HL-60 (cell line): ENCODE measurements around the gene PDE4B.

Source experiments
- DNase-seq, 2 experiments: peaks; one replicate each; pipeline ENCODE4 v3.0.0-alpha.2; 2010 to 2020; ENCODE audit warnings: low read depth in 1 of 2, low spot score in 1 of 2
- H3K27ac ChIP-seq: fragments of 250-450 bp; sonication (Bioruptor Pico); replicated peaks from 2 replicates; pipeline ENCODE4 v1.5.1; 2020; ENCODE audit warnings: mild to moderate bottlenecking, moderate library complexity
- H3K27me3 ChIP-seq: fragments of 250-450 bp; sonication (Bioruptor Pico); 2 replicates; pipeline ENCODE4 v1.5.1; 2021; ENCODE audit warnings: mild to moderate bottlenecking, moderate library complexity; ENCODE audit not compliant: insufficient read depth, poor library complexity, severe bottlenecking
- H3K4me3 ChIP-seq: replicated peaks from 2 replicates; pipeline ENCODE4 v1.5.1; 2011; ENCODE audit warnings: mild to moderate bottlenecking, control low read depth, low read length; ENCODE audit not compliant: insufficient read depth
- CTCF ChIP-seq: IDR thresholded peaks from one replicate; pipeline ENCODE4 v1.5.1; 2011; ENCODE audit warnings: low read length, control low read depth, inconsistent platforms; ENCODE audit not compliant: insufficient read depth
- GABPA ChIP-seq: IDR thresholded peaks from 2 replicates; pipeline ENCODE4 v1.6.1; 2012; ENCODE audit warnings: low read depth
- POLR2AphosphoS5 ChIP-seq: IDR thresholded peaks from 2 replicates; pipeline ENCODE4 v1.6.1; 2012; ENCODE audit warnings: low read depth
- REST ChIP-seq: IDR thresholded peaks from 2 replicates; pipeline ENCODE4 v1.6.1; 2012; ENCODE audit warnings: low read depth; ENCODE audit not compliant: insufficient replicate concordance
- SPI1 ChIP-seq: IDR thresholded peaks from 2 replicates; pipeline ENCODE4 v1.6.1; 2012; ENCODE audit warnings: low read depth, mild to moderate bottlenecking, borderline replicate concordance

PDE4B gene

DNA sequence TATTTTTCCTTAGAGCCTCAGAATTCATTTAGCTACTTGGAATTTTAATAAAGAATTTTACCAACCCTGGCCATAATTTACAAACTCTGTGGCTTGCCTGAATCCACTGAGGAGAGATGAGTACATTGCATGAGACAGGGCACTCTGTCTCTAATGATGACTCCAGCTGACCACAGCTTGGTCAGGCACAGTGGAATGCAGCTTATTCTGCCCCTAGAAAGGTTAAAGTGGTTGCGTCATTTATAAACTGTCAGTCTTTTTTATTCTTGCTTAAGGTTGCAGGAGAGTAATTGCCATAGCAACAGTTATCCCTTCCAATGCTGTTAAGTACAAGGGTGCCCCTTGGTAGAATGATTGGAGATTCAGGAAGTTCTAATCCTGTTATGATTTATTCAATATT is 28.3 kb downstream of the PDE4B start:
- no peak for TF ChIP-seq SPI1
- TF ChIP-seq CTCF, result no peak
- no peak for TF ChIP-seq REST
- TF ChIP-seq GABPA, result no peak
- TF ChIP-seq POLR2AphosphoS5, result no peak
- peak in 1 of 2 experiments; percentile 13 for DNase-seq
- H3K27ac ChIP-seq, result no peak overlapping the region

DNA sequence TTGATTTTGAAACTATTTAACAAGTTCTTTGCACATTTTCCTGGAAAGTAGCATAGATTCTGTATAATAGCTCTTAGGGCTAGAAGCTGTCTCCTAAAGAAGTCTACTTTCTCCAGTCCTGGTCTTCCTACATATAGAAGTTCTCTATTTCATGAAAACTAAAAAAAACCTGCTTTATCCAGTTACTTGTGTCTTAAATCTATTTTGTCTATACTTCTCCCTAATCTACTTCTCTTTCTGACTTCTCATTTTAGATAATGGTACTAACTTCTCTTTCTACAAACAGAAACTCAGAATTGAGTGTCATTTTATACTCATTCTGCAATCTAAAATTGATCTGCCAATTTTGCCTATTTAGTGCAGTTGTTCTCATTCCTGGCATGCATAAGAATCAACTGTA is 28.7 kb downstream of the PDE4B start:
- TF ChIP-seq GABPA, result no peak
- no peak for TF ChIP-seq POLR2AphosphoS5
- TF ChIP-seq SPI1, result no peak
- TF ChIP-seq REST, result no peak
- no peak for TF ChIP-seq CTCF
- Histone ChIP-seq H3K27ac (no peak overlapping the region), H3K4me3 (no peak overlapping the region), H3K27me3 (no peaks in the 10 kb centered on the region)
- DNase-seq, result no peak

More for the DNA sequence above, 28.3 kb downstream of the PDE4B start:
- H3K4me3 ChIP-seq, result no peak overlapping the region
- H3K27me3 ChIP-seq, result no peaks in the 10 kb centered on the region

DNA sequence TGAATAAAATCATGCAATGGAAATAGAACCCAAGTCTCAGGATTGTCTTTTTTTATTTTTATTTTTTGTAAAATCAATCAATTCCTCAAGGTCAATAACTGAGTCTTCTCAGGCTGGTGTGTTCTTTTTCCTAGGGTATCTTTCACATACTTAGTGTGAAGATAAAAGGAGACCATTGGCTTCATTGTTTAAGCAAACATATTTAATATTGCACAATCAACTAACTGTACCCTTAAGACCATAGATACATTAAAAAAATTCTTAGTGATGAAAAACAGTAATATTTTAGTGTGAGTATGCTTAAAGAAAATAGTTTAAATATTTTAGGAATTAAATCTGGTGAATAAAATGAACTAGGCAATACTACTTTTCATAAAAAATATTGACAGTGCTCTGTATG is 31.4 kb downstream of the PDE4B start:
- no peaks in the 10 kb centered on the region for H3K27me3 ChIP-seq
- H3K27ac ChIP-seq, result no peak overlapping the region
- no peak overlapping the region for H3K4me3 ChIP-seq
- TF ChIP-seq POLR2AphosphoS5 (no peak), GABPA (no peak), REST (no peak), SPI1 (no peak), CTCF (no peak)
- no peak for DNase-seq
